ENCODE results near the gene GAK. TPM values are rescaled to one million over a fixed set of nuclear protein-coding genes. Genes with fewer than 3 reads are reported as not detected.

Gene GAK
- total and polyA plus RNA-seq, 2 of the 4 experiments (the other 2 are of a cell fraction): 45.1 to 133 TPM

GRCh38 chr4:958696-959337 lies 26.7 kb upstream of the GAK start:
- no peak overlapping the region for H3K56ac ChIP-seq (ENCODE audit: extremely low read depth, insufficient read depth, low read length)
- H3K79me1 ChIP-seq (ENCODE audit: low read depth in 1 of 2, low read length in 2 of 2): no peaks in the 10 kb centered on the region
- H3K27ac ChIP-seq (ENCODE audit: insufficient read depth, low read length): no peak overlapping the region
- dilution Hi-C loops (cut with HindIII; ENCODE audit: low sequenced_read_pairs, unreplicated experiment): no loop called here
- H2BK120ac ChIP-seq (ENCODE audit: low read depth, low read length): no peak overlapping the region
- BruUV-seq (replicated peaks): no TSS peak
- peaks cover 42% of the 10 kb centered on the region for H3K36me3 ChIP-seq (ENCODE audit: control insufficient read depth, insufficient read depth, low read length)
- intact Hi-C loops (cut with micrococcal nuclease): no loop called here
- no peaks in the 10 kb centered on the region for H3K9me3 ChIP-seq (ENCODE audit: control insufficient read depth, insufficient read depth, low read length)
- H3K9me1 ChIP-seq (ENCODE audit: insufficient read depth, low read length): 0 out of 2 replicates have a peak, but pooled peaks cover 2% of the 10 kb centered on the region
- no peak overlapping the region for H3K23ac ChIP-seq (ENCODE audit: low read depth, low read length)
- H2BK15ac ChIP-seq (ENCODE audit: low read depth, low read length): no peak overlapping the region
- no peak overlapping the region for H4K91ac ChIP-seq (ENCODE audit: insufficient read depth, low read depth, low read length)
- ATAC-seq (ENCODE audit: low read depth) (no peak), DNase-seq (no peak)
- WGBS, 2 experiments (ENCODE audit: extremely low coverage in 2 of 2, insufficient read length in 1 of 2): 82% methylated on average over 6 of the region's 17 CpGs; no CpG with 5 or more reads in 1 of the 2 experiments
- H2BK5ac ChIP-seq (ENCODE audit: low read depth, low read length, poor library complexity, severe bottlenecking): no peak overlapping the region
- no peak overlapping the region for H2AFZ ChIP-seq (replicated peaks; ENCODE audit: low read length, poor library complexity)
- H4K8ac ChIP-seq (ENCODE audit: low read depth in 2 of 2, low read length in 2 of 2): no peak overlapping the region
- no peak overlapping the region for H3K14ac ChIP-seq (replicated peaks; ENCODE audit: low read depth, low read length)
- H3K4ac ChIP-seq (ENCODE audit: low read depth, low read length): no peak overlapping the region
- H2AK9ac ChIP-seq (replicated peaks; ENCODE audit: low read depth, low read length, poor library complexity): no peak overlapping the region
- ChIA-PET POLR2A (ENCODE audit: unreplicated experiment) (no interaction called here), CTCF (no interaction called here)
- H3K4me2 ChIP-seq (ENCODE audit: low read depth, low read length): no peak overlapping the region
- H4K5ac ChIP-seq (ENCODE audit: low read depth, low read length): no peak overlapping the region
- H2BK20ac ChIP-seq (ENCODE audit: low read depth, low read length): no peak overlapping the region
- H3K18ac ChIP-seq (ENCODE audit: low read depth, low read length): no peak overlapping the region
- no peaks in the 10 kb centered on the region; the same call in 1 of the 2 replicates for H4K20me1 ChIP-seq (ENCODE audit: insufficient read depth, low read length)
- no peak for TF ChIP-seq USF2 (IDR thresholded peaks at IDR 0.05; ENCODE audit: low read depth, low read length)
- no peak for TF ChIP-seq CHD1 (IDR thresholded peaks at IDR 0.05; ENCODE audit: low read depth, low read length)
- TF ChIP-seq, protein P1, sequence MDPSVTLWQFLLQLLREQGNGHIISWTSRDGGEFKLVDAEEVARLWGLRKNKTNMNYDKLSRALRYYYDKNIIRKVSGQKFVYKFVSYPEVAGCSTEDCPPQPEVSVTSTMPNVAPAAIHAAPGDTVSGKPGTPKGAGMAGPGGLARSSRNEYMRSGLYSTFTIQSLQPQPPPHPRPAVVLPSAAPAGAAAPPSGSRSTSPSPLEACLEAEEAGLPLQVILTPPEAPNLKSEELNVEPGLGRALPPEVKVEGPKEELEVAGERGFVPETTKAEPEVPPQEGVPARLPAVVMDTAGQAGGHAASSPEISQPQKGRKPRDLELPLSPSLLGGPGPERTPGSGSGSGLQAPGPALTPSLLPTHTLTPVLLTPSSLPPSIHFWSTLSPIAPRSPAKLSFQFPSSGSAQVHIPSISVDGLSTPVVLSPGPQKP (IDR thresholded peaks at IDR 0.05; ENCODE audit: borderline replicate concordance, low read depth, low read length): no peak
- TF ChIP-seq RFX5 (IDR thresholded peaks at IDR 0.05; ENCODE audit: low read depth, low read length): no peak
- no peak for TF ChIP-seq BHLHE40 (IDR thresholded peaks at IDR 0.05; ENCODE audit: low read depth, low read length)
- TF ChIP-seq RAD21 (IDR thresholded peaks at IDR 0.05; ENCODE audit: low read length): no peak
- no peak for TF ChIP-seq NFE2L2 (IDR thresholded peaks at IDR 0.05; ENCODE audit: low read depth, low read length)
- TF ChIP-seq SMC3 (IDR thresholded peaks at IDR 0.05; ENCODE audit: low read depth, low read length): no peak
- no peak for TF ChIP-seq CEBPB (IDR thresholded peaks at IDR 0.05; ENCODE audit: low read depth, low read length)
- no peak for TF ChIP-seq FOS (IDR thresholded peaks at IDR 0.05; ENCODE audit: low read depth, low read length)
- no peak for TF ChIP-seq CTCF (conservative IDR thresholded peaks at IDR 0.05; ENCODE audit: low read depth, low read length)
- no peak for TF ChIP-seq MXI1 (IDR thresholded peaks at IDR 0.05; ENCODE audit: borderline replicate concordance, low read depth, low read length)
- no peak for TF ChIP-seq MAFK (IDR thresholded peaks at IDR 0.05; ENCODE audit: low read depth, low read length)
- TF ChIP-seq POLR2A (IDR thresholded peaks at IDR 0.05; ENCODE audit: low read depth, low read length): no peak
- no peak for TF ChIP-seq RCOR1 (IDR thresholded peaks at IDR 0.05; ENCODE audit: insufficient replicate concordance, low read length)
- TF ChIP-seq MAZ (IDR thresholded peaks at IDR 0.05; ENCODE audit: borderline replicate concordance, low read depth, low read length): no peak
- H3K9ac ChIP-seq (ENCODE audit: low read depth, low read length): no peak overlapping the region
- H3K4me1 ChIP-seq (ENCODE audit: control insufficient read depth, insufficient read depth, low read length): no peaks in the 10 kb centered on the region
- no peaks in the 10 kb centered on the region for H3K27me3 ChIP-seq (ENCODE audit: control insufficient read depth, insufficient read depth, low read length)
- H3K4me3 ChIP-seq (ENCODE audit: insufficient read depth, low read depth, low read length): no peak overlapping the region
- in situ Hi-C loops (cut with MboI; ENCODE audit: low sequenced_read_pairs): no loop called here
- H2AK5ac ChIP-seq (ENCODE audit: low read depth, low read length): no peak overlapping the region

Measured in IMR-90 (cell line).